HG03571 (cell line): Measurements from ENCODE around the gene OMA1.
"Not testable (repeated sequence)": the region's sequence is repeated elsewhere in the genome, so short reads cannot be mapped to it uniquely, and the experiment has no call there.

Experiments
- ATAC-seq: cut with Tn5 transposase; IDR thresholded peaks from one replicate; pipeline ENCODE4 v1.9.1; 2021; ENCODE audit not compliant: unreplicated experiment

Gene OMA1

DNA sequence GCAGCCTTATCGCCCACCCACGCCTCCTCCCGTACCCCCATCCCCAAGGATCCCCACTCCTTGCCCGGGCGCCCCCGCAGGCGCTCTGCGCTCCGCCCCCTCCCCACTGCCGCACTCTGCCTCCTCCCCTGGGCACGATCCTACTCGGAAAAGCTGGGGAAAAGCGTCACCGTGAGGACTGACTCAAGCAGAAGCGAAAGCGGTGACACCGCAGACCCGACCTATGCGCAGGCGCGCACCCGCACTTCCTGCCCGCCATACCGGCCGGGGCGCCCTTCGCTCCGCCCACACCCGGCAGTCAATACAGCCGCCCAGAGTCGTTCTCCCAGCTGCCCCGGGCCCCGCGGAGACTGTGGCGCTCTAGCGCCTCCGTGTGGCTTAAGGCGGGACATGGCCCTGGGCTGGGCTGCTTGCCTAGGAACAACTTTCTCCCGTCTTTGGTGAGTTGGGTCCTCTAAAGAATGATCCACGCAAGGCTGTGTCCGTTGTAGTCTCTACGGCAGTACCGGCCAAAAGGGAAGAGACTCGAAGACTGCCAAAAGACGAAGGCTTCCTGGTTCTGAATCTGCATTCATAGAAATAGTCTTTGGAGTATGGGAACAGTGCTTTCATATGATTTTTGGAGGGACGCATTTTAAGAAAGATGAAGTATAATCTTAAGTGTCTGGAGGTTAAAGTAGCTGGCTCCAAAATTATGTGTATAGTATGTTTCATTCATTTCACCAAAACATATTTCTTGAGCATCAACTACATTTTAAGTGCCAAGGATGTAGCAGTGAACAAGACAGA lies at the start of gene OMA1:
TSS of gene OMA1 (minus strand) at position 207 of the 789 bp plus-strand sequence. CDS start 7,432 bp downstream, outside the sequence.
- peak; percentile 97 for ATAC-seq

DNA sequence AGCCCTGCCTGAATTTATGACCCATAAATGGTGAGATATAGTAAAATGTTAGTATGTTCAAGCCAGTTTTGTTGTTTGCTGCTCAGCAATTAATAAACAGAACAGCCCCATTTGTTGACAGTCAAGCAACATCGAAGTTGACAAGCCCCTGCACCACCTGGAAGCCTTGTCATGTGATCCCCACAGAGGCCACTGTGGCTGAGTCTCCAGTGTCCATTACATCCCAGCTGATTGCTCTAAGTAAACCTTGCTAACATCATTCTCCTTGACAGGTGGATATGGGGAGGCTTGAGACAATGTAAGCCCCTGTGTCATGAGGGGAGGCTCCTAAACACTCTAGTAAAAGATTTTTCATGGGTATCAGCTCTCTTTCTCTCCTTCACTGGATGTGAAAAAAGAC lies 48.0 kb upstream of the OMA1 start:
- no peak for ATAC-seq

DNA sequence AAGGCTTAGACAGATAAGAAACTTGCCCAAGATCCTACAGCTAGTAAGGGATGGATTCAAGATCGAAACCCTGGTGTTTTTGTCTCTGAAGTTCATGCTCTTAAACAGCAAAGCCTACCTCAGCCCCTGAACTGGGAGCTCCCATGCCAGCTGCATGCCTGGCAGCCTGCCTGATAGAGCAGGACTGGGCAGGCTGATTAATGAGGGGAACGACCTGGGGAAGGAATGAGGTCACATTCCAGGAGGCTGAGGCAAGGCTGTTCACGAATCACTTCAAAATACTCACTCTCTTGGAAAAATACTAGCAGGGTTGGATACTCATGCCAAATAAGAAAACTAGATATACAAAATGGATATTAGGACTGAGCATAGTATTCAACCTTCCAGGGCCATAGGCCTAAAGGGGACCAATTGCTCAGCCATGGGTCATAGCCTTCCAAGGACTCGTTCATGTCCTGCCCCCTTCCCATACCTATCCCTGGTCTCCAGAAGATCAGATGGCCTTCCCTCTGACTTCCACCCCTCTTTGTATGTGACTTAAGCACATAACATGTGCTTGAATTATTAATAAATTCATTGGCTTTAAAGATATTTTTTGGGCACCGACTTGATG lies 46.1 kb upstream of the OMA1 start:
- ATAC-seq, result no peak

DNA sequence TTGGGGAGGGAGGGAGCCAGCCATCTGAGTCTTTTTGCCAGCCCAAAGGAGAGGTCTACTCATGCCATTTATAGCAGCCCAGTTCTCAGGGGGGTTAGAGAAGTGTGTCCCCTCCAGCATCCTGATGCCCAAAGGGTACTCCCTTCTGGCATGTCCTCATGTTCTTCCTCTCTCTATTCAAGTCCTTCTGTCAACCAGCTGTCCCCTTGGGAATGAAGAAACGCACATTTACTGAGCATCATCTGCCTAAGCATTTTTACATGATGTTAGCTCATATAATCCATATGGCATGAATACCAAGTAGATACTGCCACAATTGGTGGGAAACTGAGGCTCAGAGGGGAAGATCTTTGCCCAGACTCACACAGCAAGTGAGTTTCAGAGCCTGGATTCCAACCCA lies 45.3 kb upstream of the OMA1 start:
- no peak for ATAC-seq

DNA sequence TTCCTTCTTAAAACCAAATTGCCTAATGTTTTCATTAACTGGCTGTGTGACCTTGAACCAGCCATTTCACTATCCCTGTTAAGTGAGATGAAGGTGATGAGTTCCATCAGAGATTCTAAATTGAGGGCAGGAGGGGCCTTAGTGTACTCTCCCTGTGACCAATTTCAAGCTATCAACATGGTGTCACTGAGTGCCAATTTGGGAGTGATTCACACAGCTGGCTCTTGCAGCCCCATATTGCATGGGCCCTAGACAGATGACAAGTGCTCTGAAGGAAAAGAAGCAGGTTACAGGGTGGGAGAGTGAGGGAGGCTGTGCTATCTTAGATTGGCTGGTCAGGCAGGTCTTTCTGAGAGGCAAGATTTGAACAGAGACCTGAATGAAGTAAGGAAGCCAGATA lies 43.5 kb upstream of the OMA1 start:
- no peak for ATAC-seq

DNA sequence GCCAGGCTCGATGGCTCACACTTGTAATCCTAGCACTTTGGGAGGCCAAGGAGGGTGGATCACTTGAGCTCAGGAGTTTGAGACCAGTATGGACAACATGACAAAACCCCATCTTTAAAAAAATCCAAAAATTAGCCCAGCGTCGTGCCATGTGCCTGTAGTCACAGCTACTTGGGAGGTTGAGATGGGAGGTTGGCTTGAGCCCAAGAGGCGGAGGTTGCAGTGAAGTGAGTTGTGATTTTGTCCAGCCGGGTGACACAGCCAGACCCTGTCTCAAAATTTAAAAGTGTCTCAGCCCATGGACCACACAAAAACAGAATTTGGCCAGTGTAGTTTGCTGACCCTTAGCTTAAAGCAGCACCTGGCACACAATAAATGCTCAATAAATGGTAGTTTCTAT lies 41.9 kb upstream of the OMA1 start:
- ATAC-seq, result no peak

DNA sequence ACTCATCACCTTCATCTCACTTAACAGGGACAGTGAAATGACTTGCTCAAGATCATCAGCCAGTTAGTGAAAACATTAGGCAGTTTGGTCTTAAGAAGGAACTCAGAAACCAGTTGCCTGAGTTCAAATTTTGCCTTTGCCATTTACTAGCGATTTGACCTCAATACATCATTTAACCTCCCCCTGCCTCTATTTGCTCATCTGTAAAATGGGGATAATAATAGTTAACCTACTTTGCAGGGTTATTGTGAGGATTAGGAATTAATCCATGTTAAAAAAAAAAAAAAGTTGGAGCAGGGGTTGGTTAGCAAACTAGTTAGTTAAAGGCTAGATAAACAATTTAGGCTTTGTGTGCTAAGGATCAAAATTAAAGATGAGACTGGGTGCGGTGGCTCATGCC lies 41.1 kb upstream of the OMA1 start:
- ATAC-seq, result no peak

DNA sequence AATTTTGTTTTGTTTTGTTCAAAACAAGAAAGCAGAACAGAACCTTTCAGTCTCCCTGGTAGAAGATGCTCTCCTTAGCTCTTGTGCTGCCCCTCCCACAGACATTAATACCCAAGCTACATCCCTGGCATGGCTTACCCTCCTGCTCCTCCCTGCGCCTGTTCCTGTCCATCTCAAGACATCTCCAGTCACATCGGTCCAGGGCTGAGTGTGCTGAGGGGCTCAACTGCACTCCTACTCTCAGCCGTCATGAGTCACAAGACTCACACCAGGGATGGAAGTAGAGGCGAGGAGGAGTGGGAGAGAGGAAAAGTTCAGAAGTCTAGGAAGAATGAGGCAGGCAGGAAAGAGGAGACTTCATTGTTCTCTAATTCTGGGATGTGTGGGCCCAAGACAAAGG lies 39.7 kb upstream of the OMA1 start:
- ATAC-seq, result no peak

DNA sequence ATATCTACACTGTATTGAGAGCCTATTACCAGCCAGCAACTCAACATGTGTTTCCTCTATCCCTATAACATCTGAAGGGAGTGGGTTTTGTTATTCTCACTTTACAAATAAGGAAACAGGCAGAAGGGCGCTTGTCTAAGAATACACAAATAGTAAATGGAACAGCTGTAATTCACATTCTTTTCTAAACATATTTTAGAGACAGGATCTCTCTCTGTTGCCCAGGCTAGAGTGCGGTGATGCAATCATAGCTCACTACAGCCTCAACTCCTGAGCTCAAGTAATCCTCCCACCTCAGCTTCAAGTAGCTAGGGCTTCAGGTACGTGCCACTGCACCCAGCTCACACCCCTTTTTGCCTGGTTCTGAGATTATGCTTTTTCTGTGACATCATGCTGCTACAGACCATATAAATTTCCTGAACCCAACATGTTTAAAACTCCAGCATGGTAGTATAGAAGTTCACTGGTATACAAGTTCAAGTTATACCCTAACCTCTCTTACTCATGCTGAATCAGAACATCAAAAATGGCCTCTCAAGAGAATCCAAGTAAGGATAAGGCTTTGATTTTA lies 39.1 kb upstream of the OMA1 start:
- no peak for ATAC-seq

DNA sequence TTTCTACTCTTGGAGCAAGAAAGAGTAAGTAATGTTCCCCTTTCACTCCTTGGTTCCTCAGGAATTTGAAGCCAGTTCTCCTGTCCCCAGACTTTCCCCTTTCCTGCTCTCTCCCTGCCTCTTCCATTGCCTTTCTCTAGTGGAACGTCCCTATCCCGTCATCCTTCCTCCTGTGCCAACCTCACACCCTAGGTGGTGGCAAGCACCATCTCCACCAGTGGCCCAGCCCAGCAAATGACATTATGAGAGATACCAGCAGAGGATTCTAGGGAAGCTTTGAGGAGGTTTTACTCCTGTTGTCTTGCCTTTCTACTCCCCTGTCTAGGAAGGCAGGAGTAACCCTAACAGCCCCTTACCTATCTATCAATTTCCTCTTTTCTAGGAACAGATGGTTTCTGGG lies 38.6 kb upstream of the OMA1 start:
- ATAC-seq, result no peak

DNA sequence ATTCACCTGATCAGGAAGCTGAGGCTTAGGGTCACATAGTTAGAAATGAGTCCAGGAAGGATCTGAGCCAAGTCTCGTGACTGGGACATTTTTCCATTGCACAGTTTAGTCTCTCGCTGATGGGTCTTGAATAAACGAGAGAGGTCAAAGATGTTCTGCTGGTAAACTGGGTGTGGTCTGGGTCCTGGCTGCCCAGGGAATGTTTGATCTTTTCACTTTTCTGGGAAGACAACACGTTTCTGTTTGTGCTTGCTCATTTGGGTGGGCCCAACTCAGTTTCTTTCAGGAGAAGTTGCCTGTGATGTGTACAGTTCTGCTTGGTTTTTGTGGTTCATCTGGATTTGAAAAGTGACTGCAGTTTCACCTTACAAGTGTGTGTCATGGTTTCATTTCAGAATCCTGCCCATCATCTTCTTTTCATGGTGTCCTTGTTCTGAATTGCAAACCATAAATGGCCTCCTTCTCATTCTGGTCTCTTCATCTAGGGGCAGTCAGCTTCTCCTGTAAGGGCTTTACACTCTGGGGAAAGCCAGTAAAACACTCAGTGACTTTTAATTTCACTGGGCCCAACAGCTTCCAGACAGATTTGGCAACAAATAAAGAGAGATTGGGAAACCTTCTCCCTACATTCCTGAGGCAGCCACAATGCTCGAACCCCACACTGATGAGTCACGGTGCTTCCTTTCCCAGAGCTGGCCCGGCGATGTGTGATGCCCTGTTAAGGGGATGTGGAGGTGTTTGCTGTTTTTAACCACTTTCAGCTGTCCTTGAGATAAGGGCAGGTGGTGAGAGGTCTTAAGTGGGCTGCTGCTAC lies 37.8 kb upstream of the OMA1 start:
- no peak for ATAC-seq

DNA sequence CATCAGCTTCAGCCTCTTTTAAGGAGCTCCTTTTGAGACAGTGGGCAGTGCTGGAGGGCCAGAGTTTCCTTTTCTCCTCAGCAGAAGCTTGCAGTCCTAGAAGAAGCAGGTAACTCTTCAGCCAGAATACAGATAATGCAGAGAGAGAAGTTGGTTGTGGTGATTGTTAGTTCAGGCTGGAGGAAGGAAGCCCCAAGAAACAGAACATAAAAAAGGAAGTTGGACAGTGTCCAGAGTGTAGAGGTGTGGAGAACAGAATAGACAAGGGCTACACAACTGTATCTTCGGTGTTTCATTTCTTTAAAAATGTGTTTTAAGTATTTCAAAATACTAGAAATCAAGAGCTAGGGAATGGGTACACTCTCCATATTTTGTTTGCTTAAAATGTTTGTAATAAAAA lies 37.0 kb upstream of the OMA1 start:
- no peak for ATAC-seq

DNA sequence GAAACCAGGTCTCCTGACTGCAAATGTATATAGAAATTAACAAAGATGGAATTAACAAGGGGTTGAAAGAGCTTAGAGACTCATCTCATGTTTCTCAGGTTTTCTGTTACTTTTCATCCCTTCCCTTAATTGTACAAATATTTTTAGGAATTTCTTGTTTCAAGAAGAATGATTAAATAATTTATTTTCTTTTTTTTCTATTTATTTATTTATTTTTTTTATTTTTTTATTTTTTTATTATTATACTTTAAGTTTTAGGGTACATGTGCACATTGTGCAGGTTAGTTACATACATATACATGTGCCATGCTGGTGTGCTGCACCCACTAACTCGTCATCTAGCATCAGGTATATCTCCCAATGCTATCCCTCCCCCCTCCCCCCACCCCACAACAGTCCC lies 35.6 kb upstream of the OMA1 start:
- not testable (repeated sequence) for ATAC-seq

DNA sequence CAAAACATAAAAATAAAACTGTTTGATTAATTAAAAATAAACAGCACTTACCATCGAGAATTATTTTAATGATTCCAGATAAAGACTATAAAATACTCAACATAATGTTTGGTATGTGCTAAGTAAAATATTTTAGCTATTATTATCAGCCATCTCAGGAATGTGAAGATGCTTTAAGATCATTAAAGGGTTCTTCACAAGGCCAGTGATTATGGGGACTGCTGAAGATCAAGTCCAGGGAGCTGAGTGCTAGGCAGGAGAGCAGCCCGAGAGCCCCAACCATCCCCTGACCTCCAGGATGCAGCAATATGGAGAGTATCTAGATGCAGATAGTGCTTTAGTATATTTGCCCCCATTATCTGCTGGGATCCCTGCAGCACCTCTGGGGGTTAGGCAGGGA lies 35.1 kb upstream of the OMA1 start:
- no peak for ATAC-seq

DNA sequence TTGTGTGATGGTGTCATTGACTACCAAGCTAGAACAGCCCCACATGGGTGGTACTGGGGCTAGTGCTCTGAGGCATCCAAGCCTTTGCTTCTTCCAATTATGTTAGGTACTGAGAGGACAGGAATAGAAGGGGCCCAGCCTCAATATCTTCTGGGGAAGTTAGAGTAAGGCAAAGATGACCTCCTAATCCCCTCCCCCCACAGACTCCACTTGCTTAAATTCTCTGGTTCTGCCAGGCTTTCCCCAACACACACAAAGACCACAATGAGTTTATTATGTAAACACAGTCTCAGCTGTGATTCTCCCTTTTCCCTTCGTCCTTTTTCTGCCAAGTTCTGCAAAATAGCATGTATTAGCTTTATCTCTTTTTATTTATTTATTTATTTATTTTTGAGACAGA lies 33.7 kb upstream of the OMA1 start:
- ATAC-seq, result no peak

DNA sequence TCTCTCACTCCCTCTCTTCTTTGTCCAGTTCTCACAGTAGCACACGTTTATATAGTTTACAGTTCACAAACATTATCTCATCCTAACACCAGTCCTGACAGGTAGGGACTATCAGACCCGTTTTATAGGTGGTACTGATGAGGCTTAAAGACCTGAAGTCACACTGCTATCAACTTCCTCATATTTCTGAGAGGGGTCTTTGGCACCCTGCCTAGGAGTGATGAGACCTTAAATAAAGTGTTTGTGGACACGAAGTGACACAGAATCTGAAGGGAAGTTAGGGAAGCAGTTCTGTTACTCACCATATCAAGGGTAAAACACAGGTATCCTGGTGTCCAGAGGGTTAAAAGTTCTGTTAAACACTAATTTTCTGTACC lies 31.1 kb upstream of the OMA1 start:
- ATAC-seq, result no peak

DNA sequence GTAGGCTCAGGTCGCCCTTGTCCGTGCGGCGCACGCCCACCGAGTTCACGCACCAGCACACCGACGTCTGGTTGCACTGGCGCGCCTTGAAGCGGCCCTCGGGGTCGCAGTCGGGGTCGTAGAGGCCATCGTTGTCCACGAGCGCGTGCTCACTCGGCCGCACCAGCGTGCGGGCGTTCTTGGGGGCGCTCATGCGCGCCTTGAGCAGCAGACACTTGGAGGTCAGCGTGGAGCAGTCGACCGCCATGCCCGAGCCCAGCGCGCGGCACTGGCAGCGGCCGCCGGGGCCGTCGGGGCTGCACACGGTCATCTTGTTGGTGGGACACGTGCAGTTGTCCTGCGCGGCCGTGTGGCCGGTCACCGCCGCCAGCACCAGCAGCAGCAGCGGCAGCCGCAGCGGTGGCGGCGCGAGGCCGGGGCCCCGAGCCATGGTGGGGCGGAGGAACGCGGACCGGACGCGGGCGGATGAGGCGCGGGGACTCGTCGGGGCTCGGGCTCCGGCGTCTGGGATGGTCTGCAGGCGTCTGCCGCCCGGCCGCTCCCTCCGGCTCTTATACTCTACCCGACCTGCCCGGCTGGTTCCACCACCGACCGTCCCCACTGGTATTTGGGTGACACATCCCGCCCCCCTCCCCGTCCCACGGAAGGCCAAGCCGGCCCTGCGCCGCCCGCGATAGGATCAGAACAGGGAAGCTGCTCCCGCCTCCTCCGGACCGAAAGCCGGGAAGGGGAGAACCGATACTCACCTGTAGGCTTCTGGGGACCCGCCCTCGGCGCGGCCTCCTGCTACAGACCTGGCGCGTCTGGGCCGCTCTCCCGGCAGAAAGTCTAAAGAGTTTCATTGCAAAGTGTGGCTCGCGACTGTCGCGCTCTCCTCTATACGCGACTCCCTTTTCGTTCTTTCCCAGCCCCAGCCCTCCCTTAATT lies 30.5 kb upstream of the OMA1 start, which contains the start of gene TACSTD2:
TSS of gene TACSTD2 (minus strand) at position 526 of the 927 bp plus-strand sequence. CDS start at position 430, 96 bp downstream.
- no peak for ATAC-seq

DNA sequence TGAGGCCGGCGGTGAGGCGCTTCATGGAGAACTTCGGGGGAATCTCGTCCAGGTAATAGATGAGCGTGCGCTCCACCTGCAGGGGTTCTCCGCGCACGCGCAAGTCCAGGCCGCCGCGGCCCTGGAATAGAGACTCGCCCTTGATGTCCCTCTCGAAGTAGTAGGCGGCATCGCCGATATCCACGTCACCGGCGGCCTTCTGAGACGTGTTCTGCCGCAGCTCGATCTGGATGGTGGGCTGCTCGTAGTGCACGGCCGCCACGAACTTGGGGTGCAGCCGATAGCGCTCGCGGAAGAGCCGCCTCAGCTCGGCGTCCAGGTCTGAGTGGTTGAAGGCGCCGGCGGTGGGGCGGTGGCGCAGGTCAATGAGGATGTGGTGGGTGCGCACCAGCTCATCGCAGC lies 29.8 kb upstream of the OMA1 start:
- ATAC-seq, result no peak

DNA sequence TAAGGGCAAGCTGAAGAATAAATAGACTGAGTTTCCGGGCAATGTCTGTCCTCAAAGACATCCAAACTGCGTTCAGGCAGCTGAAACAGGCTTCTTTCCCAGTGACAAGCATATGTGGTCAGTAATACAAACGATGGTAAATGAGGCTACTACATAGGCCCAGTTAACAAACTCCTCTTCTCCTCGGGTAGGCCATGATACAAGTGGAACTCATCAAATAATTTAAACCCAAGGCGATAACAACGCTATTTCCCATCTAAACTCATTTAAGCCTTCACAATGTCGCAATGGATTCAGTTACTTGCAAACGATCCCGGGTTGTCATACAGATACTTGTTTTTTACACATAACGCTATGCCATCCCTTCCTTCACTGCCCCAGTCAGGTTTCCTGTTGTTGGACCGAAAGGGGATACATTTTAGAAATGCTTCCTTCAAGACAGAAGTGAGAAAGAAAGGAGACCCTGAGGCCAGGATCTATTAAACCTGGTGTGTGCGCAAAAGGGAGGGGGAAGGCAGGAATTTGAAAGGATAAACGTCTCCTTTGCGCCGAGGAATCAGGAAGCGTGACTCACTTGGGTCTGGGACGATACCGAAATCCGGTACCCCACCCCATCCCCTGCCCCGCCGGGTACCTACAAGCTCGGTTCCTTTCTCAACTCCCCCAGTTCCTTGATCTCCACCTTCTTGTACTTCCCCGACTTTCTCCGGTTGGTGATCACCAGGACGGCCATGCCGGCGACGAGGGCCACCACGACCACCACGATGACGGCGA lies 29.2 kb upstream of the OMA1 start:
- no peak for ATAC-seq

DNA sequence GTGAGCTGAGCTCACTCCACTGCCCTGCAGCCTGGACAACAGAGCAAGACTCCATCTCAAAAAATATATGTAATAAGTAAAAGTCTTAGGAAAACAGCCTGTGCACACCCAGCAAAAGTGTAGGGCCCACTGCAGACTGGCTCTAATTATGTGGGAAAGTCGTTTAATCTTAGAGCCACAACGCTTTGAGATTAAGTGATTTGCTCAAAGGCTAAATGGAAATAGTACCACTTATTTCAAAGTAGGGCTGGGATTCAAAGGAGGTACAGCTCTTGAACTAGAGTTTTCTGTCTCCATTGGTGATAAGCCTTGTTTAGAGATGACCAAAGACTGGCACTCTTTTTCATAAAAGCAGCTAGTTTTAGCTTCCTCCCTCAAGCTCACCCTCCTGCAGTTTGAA lies 28.3 kb upstream of the OMA1 start:
- ATAC-seq, result no peak
